ENCODE data around the gene PLEKHO2. TPM values are rescaled to one million over a fixed set of nuclear protein-coding genes. Genes with fewer than 3 reads are reported as not detected.
A peak's percentile ranks its signal among the peaks of the same experiment; 100 is the strongest.

The PLEKHO2 gene
- total and polyA plus RNA-seq, 10 of the 15 experiments (the other 5 are each of a cell fraction or from before 2014, with no cell fraction given) = 1.4 to 25.6 (median 20.5) TPM

DNA sequence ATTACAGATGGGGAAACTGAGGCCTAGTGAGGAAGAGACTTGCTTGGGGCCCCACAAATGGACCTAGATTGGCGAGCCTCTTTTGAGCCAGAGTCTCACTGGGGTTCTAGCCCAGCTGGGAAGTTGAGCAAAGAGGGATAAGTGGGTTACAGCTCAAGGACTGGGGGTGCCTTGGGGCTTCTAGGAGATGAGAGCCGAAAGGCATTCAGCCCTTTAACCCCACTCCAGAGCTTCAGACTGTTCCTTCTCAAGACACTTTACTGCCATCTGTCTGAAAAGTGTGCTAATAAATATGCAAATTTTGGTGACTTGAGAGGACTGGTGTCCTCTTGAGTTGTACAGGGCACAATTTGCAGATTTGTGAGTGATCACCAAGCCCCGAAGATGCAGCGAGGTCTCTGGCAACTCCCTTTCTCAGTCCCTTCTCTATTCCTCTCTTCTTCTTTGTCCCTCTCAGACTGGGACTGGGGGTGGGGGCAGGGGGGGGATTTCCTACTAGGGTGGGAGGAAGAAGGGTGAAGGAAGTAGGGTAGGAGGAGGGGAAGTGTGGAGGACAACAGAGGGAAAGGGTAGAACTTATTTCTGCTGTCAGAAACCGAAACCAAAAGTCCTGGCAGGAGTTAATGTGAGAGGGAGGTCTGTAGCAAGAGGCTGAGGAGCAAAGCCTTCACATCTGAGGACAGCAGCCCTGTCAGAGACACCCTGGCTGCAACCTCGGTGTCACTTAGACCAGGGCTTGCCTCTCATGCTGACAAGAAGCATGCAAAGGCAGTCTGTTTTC lies 53.8 kb downstream of the PLEKHO2 start (continued):
- no peak for TF ChIP-seq HDAC2 (IDR thresholded peaks at IDR 0.05)
- no peak for TF ChIP-seq SPI1 (IDR thresholded peaks at IDR 0.05; ENCODE audit: borderline replicate concordance, insufficient read depth, low read depth, low read length)

DNA sequence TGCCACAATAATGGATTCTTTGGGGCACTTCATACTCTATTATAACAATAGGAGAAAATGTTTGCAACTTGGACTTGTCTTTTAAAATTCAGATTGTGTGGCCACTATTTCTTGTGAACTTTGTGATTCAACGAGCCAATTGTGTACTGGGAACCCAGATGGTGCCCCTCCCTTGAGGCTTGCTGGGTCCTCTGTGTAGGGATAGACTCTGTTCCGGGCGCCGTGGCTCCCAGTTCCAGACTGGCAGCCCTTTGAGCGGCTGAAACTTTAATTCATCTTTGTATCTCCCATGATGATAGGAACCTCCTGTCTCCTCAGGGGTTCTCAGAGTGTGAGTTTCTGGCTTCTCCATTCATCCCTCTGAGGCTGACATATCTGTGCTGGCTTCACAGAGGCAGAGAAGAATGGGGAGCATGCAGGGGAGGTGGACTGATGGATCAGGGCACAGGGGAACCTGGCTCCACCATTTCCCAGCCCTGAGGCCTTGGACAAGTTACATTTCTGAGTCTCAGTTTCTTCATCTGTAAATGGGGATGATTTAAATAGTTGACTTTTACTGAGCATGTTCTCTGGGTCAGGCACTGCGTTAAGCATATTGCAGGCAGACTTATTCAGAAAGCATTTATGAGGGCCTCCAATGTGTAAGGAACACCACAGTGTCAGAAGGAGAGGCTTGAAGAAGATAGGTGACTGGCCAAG lies 54.8 kb downstream of the PLEKHO2 start:
- H3K36me3 ChIP-seq (ENCODE audit: control insufficient read depth in 2 of 2, insufficient read depth in 2 of 2, low read length in 1 of 2) = no peaks in the 10 kb centered on the region
- no peak for DNase-seq (ENCODE audit: low read depth, low spot score)
- intact Hi-C loops (cut with micrococcal nuclease; ENCODE audit: unreplicated experiment) = no loop called here
- ChIA-PET RAD21 (ENCODE audit: unreplicated experiment) (interaction anchor here (1.5 to 4.6 kb wide), 3 partner anchors 8 to 86 kb away, joined by 5 to 128 read pairs (median 33); no protein-coding TSS in a partner anchor), POLR2A (interaction anchor here (0.5 to 9.0 kb wide), 4 partner anchors 9 to 73 kb away, joined by 7 to 136 read pairs (median 77); no protein-coding TSS in a partner anchor), SMC1A (ENCODE audit: uncharacterized antibody, unreplicated experiment) (interaction anchor here (1.5 to 7.4 kb wide), 7 partner anchors 14 to 166 kb away, joined by 3 to 118 read pairs (median 34); partner anchors contain the start of gene PIF1), CTCF (interaction anchor here (6.2 kb wide), 1 partner anchor 86 kb away, joined by 74 read pairs; no protein-coding TSS in a partner anchor)
- no peaks in the 10 kb centered on the region for H3K27me3 ChIP-seq (replicated peaks in 1 of 2; ENCODE audit: control insufficient read depth in 2 of 2, insufficient read depth in 2 of 2, low read length in 1 of 2)
- H2AFZ ChIP-seq (ENCODE audit: control insufficient read depth, low read depth, low read length) = no peak overlapping the region; the same call in 1 of the 2 replicates
- H3K9me3 ChIP-seq (replicated peaks; ENCODE audit: control insufficient read depth, insufficient read depth, low read length) = peaks cover 5% of the 10 kb centered on the region; the same call in 2 of the 3 replicates
- peak overlapping the region; percentile 80 for H3K9ac ChIP-seq (ENCODE audit: control insufficient read depth, insufficient read depth, low read length)
- TF ChIP-seq, protein P1, sequence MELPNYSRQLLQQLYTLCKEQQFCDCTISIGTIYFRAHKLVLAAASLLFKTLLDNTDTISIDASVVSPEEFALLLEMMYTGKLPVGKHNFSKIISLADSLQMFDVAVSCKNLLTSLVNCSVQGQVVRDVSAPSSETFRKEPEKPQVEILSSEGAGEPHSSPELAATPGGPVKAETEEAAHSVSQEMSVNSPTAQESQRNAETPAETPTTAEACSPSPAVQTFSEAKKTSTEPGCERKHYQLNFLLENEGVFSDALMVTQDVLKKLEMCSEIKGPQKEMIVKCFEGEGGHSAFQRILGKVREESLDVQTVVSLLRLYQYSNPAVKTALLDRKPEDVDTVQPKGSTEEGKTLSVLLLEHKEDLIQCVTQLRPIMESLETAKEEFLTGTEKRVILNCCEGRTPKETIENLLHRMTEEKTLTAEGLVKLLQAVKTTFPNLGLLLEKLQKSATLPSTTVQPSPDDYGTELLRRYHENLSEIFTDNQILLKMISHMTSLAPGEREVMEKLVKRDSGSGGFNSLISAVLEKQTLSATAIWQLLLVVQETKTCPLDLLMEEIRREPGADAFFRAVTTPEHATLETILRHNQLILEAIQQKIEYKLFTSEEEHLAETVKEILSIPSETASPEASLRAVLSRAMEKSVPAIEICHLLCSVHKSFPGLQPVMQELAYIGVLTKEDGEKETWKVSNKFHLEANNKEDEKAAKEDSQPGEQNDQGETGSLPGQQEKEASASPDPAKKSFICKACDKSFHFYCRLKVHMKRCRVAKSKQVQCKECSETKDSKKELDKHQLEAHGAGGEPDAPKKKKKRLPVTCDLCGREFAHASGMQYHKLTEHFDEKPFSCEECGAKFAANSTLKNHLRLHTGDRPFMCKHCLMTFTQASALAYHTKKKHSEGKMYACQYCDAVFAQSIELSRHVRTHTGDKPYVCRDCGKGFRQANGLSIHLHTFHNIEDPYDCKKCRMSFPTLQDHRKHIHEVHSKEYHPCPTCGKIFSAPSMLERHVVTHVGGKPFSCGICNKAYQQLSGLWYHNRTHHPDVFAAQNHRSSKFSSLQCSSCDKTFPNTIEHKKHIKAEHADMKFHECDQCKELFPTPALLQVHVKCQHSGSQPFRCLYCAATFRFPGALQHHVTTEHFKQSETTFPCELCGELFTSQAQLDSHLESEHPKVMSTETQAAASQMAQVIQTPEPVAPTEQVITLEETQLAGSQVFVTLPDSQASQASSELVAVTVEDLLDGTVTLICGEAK (IDR thresholded peaks at IDR 0.05; ENCODE audit: borderline replicate concordance) = no peak
- TF ChIP-seq KAT2A (conservative IDR thresholded peaks at IDR 0.05; ENCODE audit: control insufficient read depth, low read depth, low read length) (no peak), ASH2L (IDR thresholded peaks at IDR 0.05; ENCODE audit: borderline replicate concordance, low read depth) (no peak), ZNF274 (IDR thresholded peaks at IDR 0.05; ENCODE audit: insufficient read depth, insufficient read length) (no peak)
- TF ChIP-seq, protein P2, sequence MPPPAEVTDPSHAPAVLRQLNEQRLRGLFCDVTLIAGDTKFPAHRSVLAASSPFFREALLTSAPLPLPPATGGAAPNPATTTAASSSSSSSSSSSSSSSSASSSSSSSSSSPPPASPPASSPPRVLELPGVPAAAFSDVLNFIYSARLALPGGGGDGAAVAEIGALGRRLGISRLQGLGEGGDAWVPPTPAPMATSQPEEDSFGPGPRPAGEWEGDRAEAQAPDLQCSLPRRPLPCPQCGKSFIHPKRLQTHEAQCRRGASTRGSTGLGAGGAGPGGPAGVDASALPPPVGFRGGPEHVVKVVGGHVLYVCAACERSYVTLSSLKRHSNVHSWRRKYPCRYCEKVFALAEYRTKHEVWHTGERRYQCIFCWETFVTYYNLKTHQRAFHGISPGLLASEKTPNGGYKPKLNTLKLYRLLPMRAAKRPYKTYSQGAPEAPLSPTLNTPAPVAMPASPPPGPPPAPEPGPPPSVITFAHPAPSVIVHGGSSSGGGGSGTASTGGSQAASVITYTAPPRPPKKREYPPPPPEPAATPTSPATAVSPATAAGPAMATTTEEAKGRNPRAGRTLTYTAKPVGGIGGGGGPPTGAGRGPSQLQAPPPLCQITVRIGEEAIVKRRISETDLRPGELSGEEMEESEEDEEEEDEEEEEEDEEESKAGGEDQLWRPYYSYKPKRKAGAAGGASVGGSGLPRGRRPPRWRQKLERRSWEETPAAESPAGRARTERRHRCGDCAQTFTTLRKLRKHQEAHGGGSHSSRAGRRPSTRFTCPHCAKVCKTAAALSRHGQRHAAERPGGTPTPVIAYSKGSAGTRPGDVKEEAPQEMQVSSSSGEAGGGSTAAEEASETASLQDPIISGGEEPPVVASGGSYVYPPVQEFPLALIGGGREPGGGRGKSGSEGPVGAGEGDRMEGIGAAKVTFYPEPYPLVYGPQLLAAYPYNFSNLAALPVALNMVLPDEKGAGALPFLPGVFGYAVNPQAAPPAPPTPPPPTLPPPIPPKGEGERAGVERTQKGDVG (CRISPR knock-in tag; IDR thresholded peaks at IDR 0.05) = no peak
- no peak for ATAC-seq
- FAIRE-seq = no peak
- WGBS (ENCODE audit: insufficient coverage, insufficient replicate concordance, low lambda C conversion rate, missing lambda C conversion rate) = 67% methylated on average over 6 of the region's 6 CpGs
- H4K20me1 ChIP-seq (ENCODE audit: control insufficient read depth, insufficient read depth) = no peaks in the 10 kb centered on the region
- H3K4me2 ChIP-seq (ENCODE audit: control insufficient read depth, insufficient read depth) = peak overlapping the region; percentile 99
- in situ Hi-C loops (cut with MboI) = loop anchor here (25.0 kb wide), 1 partner anchor 1409 kb away; no protein-coding TSS in a partner anchor
- H3K27ac ChIP-seq (ENCODE audit: control insufficient read depth, insufficient read depth) = peak overlapping the region; percentile 97
- peaks cover 7% of the 10 kb centered on the region for H3K79me2 ChIP-seq (ENCODE audit: control insufficient read depth, insufficient read depth, low read length)
- peaks cover 35% of the 10 kb centered on the region for H3K4me1 ChIP-seq (ENCODE audit: control insufficient read depth, insufficient read depth, low read length)
- no TSS peak for BruUV-seq (replicated peaks)
- no peak overlapping the region for H3K4me3 ChIP-seq
